RPMI7951 (cell line): Measurements from ENCODE around the gene WDR36. TPM values are rescaled to one million over a fixed set of nuclear protein-coding genes. Genes with fewer than 3 reads are reported as not detected.
A peak's percentile ranks its signal among the peaks of the same experiment; 100 is the strongest.

Experiments
- DNase-seq: peaks from one replicate; pipeline ENCODE4 v3.0.0-alpha.2; 2012; ENCODE audit warnings: low read depth
- total RNA-seq: library from RNA; depleted of rRNA; stranded (reverse); fragments of >200 nt; shearing (Covaris generic); gene quantifications from 2 replicates; pipeline ENCODE4 v1.2.3, GENCODE V29; 2014

WDR36 gene
- total RNA-seq, 1 experiment from 2014 or later, result 32.8 TPM

- DNase-seq, result no peak
Observed at GRCh38 chr5:111106320-111106948, 14.3 kb downstream of the WDR36 start.

- DNase-seq, result no peak
Observed at GRCh38 chr5:111107371-111107770, 15.2 kb downstream of the WDR36 start.

GRCh38 chr5:111111956-111112355 is 19.8 kb downstream of the WDR36 start:
- no peak for DNase-seq

GRCh38 chr5:111113678-111114077 is 21.5 kb downstream of the WDR36 start:
- no peak for DNase-seq

GRCh38 chr5:111115229-111115628 is 23.1 kb downstream of the WDR36 start:
- DNase-seq, result no peak

GRCh38 chr5:111116550-111116949 is 24.4 kb downstream of the WDR36 start:
- no peak for DNase-seq

- DNase-seq, result no peak
Observed at GRCh38 chr5:111117136-111117535, 25.0 kb downstream of the WDR36 start.

- DNase-seq, result no peak
Observed at GRCh38 chr5:111119221-111119620, 27.1 kb downstream of the WDR36 start.

- no peak for DNase-seq
Observed at GRCh38 chr5:111119856-111120255, 27.7 kb downstream of the WDR36 start.

GRCh38 chr5:111120911-111121310 is 28.8 kb downstream of the WDR36 start:
- DNase-seq, result no peak

- DNase-seq, result no peak
Observed at GRCh38 chr5:111121926-111122325, 29.8 kb downstream of the WDR36 start.

- DNase-seq, result no peak
Observed at GRCh38 chr5:111122398-111122797, 30.2 kb downstream of the WDR36 start.

- no peak for DNase-seq
Observed at GRCh38 chr5:111124793-111125192, 32.6 kb downstream of the WDR36 start.

GRCh38 chr5:111126896-111127295 is 34.7 kb downstream of the WDR36 start:
- DNase-seq, result no peak

GRCh38 chr5:111127453-111128195 is 35.5 kb downstream of the WDR36 start:
- DNase-seq, result peak; percentile 53

GRCh38 chr5:111129938-111130337 is 37.8 kb downstream of the WDR36 start:
- no peak for DNase-seq

- DNase-seq, result no peak
Observed at GRCh38 chr5:111131356-111131755, 39.2 kb downstream of the WDR36 start.

GRCh38 chr5:111132076-111132475 is 39.9 kb downstream of the WDR36 start:
- DNase-seq, result no peak

- DNase-seq, result no peak
Observed at GRCh38 chr5:111132731-111133435, 40.7 kb downstream of the WDR36 start.

GRCh38 chr5:111133436-111133751 is 41.2 kb downstream of the WDR36 start:
- DNase-seq, result no peak

GRCh38 chr5:111134087-111134486 is 41.9 kb downstream of the WDR36 start:
- no peak for DNase-seq

GRCh38 chr5:111134864-111135263 is 42.7 kb downstream of the WDR36 start:
- no peak for DNase-seq

- DNase-seq, result no peak
Observed at GRCh38 chr5:111135363-111135762, 43.2 kb downstream of the WDR36 start.
